Left lung (tissue), 10 donors: ENCODE data around the gene RPS8. TPM values are rescaled to one million over a fixed set of nuclear protein-coding genes. Genes with fewer than 3 reads are reported as not detected.

Experiments
- ATAC-seq: fragments of 200-7000 bp; cut with Tn5 transposase; one replicate; pipeline ENCODE4 v1.9.1; 2020; ENCODE audit warnings: moderate library complexity
- DNase-seq, 4 donors: peaks; one replicate each; pipeline ENCODE4 v3.0.0-alpha.2; 2013 to 2020
- H3K27ac ChIP-seq, 2 donors: fragments of 200-600 bp; sonication (generic) in 1 of 2; one replicate each; pipeline versions ENCODE4 v1.5.0 to v1.8.0; 2020 to 2021
- H3K27me3 ChIP-seq, 2 donors: fragments of 200-600 bp; sonication (generic) in 1 of 2; one replicate each; pipeline versions ENCODE4 v1.5.0 to v1.8.0; 2020 to 2021
- H3K36me3 ChIP-seq, 2 donors: fragments of 200-600 bp; sonication (generic) in 1 of 2; one replicate each; pipeline versions ENCODE4 v1.5.0 to v1.8.0; 2020 to 2021
- H3K4me1 ChIP-seq, 2 donors: fragments of 200-600 bp; one replicate each; pipeline ENCODE4 v1.8.0; 2021
- H3K4me3 ChIP-seq, 2 donors: fragments of 200-600 bp; sonication (generic) in 1 of 2; one replicate each; pipeline versions ENCODE4 v1.5.0 to v1.8.0; 2020 to 2021; ENCODE audit warnings: mild to moderate bottlenecking in 1 of 2
- H3K9me3 ChIP-seq, 2 donors: fragments of 200-600 bp; sonication (generic) in 1 of 2; one replicate each; pipeline versions ENCODE4 v1.5.0 to v1.8.0; 2020 to 2021
- intact Hi-C, 2 donors: fragments of 100-400 bp; cut with DNase I; formaldehyde crosslinking; loops; one replicate each; pipeline versions ENCODE4 v1.11.2 to v1.14.2; 2022
- polyA plus RNA-seq, 6 donors: library from polyadenylated mRNA; unstranded; fragments of 120-200 nt; gene quantifications; one replicate each; pipeline ENCODE4 v1.2.1, GENCODE V29; 2013; ENCODE audit not compliant: insufficient read length in 6 of 6
- total RNA-seq, 2 donors: library from RNA; stranded (reverse); fragmentation: NEBNext Ultra II Directional; extraction: Animal tissue kit (Norgen Biotek cat#: 25700); gene quantifications; one replicate each; pipeline ENCODE4 v1.2.1, GENCODE V29; 2021
- TF ChIP-seq, protein P1 (sequence below), 2 donors: fragments of 200-600 bp; sonication (generic) in 1 of 2; IDR thresholded peaks; one replicate each; pipeline versions ENCODE4 v1.5.0 to v1.8.0; 2021; ENCODE audit warnings: antibody characterized with exemption in 2 of 2
- donor health status: DM: no; HTN: yes; CAD: no.
- donor health status: DM: no; HTN: no; CAD: no.

Gene RPS8
- total and polyA plus RNA-seq, 8 donors = 1,533 to 3,443 (median 2,890) TPM

DNA sequence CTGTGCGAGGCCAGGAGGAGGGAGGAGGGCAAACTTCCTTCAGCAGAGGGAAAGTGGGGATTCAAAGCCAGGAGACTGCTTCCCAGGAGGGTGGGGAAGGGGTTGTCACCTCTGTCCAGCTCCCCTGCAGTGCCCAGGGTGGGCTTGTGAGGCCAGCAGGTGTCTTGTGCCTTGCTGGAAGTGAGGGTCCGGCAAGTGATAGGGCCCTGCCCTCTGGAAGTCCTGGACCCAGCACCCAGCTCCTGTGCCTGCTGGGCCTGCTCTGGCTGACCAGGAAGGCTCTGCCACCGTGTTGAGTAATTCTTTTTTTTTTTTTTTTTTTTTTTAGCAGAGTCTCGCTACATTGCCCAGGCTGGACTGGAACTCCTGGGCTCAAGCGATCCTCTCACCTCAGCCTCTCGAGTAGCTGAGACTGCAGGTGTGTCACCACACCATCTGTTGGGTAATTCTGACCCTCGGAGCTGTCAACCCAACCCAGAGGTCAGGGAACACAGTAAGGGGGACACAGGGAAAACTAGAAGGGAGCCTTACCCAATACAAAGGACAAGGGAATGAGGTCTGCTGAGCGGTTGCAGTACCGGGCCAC is 11.6 kb downstream of the RPS8 start:
- H3K27ac ChIP-seq = peak overlapping the region in 1 of 2 donors; percentile 48
- DNase-seq (peak in 1 of 4 donors; percentile 49), ATAC-seq (no peak)
- H3K27me3 ChIP-seq = peaks cover 0 to 9% of the 10 kb centered on the region in 2 donors
- H3K4me3 ChIP-seq = peak overlapping the region in 1 of 2 donors; percentile 41
- H3K36me3 ChIP-seq = peaks cover 0 to 4% of the 10 kb centered on the region in 2 donors
- TF ChIP-seq, protein P1, sequence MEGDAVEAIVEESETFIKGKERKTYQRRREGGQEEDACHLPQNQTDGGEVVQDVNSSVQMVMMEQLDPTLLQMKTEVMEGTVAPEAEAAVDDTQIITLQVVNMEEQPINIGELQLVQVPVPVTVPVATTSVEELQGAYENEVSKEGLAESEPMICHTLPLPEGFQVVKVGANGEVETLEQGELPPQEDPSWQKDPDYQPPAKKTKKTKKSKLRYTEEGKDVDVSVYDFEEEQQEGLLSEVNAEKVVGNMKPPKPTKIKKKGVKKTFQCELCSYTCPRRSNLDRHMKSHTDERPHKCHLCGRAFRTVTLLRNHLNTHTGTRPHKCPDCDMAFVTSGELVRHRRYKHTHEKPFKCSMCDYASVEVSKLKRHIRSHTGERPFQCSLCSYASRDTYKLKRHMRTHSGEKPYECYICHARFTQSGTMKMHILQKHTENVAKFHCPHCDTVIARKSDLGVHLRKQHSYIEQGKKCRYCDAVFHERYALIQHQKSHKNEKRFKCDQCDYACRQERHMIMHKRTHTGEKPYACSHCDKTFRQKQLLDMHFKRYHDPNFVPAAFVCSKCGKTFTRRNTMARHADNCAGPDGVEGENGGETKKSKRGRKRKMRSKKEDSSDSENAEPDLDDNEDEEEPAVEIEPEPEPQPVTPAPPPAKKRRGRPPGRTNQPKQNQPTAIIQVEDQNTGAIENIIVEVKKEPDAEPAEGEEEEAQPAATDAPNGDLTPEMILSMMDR (IDR thresholded peaks at IDR 0.05) = no peak
- H3K4me1 ChIP-seq = peaks cover 16 to 37% of the 10 kb centered on the region in 2 donors
- H3K9me3 ChIP-seq = no peaks in the 10 kb centered on the region
- intact Hi-C loops = loop anchor here in 1 of 2 donors (10.0 kb wide), 1 partner anchor 68 kb away; no protein-coding TSS in a partner anchor

DNA sequence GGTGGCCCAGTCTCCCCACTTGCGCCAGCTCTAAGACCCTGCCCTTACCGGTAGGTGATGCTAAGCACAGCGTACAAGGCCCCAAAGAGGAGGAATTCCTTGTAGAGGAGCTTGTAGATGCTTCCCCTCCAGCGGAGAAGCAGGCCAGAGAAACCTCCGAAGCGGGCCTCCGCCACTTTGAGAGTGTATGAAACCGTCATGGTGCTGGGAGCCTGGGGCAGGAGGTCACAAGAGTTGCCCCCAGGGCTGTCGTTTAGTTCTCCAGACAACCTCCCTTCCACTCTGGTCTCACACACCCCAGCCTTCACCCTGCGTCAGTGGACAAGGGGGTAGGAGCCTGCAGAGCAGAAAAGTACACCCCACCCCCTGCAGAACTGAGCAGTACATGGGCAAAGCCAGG is 12.2 kb downstream of the RPS8 start:
- Histone ChIP-seq H3K27ac (no peak overlapping the region), H3K9me3 (no peaks in the 10 kb centered on the region), H3K27me3 (peaks cover 0 to 9% of the 10 kb centered on the region in 2 donors), H3K36me3 (no peaks in the 10 kb centered on the region), H3K4me1 (peaks cover 16 to 37% of the 10 kb centered on the region in 2 donors), H3K4me3 (no peak overlapping the region)
- TF ChIP-seq, protein P1 (IDR thresholded peaks at IDR 0.05) = no peak
- intact Hi-C loops = loop anchor here in 1 of 2 donors (10.0 kb wide), 1 partner anchor 67 kb away; no protein-coding TSS in a partner anchor
- DNase-seq = peak in 1 of 4 donors; percentile 51
- ATAC-seq = no peak

DNA sequence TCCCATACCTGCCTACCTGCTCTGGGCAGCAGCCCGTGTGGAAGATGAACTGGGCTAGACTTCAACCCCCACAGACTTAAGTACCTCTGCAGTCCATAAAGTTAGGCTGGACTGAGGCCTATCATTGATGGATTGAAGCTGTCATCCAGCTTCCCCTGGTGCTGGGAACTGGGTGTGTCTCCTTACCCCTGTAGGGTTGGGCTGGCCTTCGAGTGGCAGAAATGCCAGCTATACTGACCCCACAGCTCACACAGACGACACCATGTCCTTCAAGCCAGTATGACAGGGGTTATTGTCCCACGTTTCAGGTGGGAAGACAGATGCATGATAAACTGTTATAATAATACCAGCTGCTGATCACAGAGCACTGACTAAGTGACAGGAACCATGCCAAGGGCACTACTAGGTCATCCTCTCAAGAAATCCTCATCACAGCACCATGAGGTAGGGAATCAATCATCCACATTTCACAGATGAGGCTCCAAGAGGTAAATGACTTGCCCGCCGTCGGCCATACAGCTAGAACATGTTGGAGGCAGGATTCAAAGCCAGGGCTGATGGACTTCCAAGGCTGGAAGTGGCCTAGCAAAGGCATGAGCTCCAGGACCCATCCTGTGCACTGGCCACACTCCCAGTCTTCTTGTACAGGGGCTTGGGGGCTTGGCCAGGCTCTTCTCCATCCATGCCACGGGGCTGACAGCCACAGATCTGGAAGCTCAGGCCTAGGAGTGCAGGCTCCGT is 12.9 kb downstream of the RPS8 start, which contains the start of gene BEST4:
BEST4 (minus strand) TSS at position 51 of the 741 bp plus-strand sequence. CDS start 465 bp downstream, outside the sequence.
- Histone ChIP-seq H3K9me3 (no peaks in the 10 kb centered on the region), H3K36me3 (no peaks in the 10 kb centered on the region), H3K4me1 (peaks cover 16 to 36% of the 10 kb centered on the region in 2 donors), H3K4me3 (no peak within 1 kb of the TSS), H3K27ac (no peak within 1 kb of the TSS), H3K27me3 (peaks cover 0 to 9% of the 10 kb centered on the region in 2 donors)
- intact Hi-C loops = loop anchor here in 1 of 2 donors (10.0 kb wide), 1 partner anchor 67 kb away; no protein-coding TSS in a partner anchor
- DNase-seq (peak in 1 of 4 donors; percentile 30), ATAC-seq (no peak)
- TF ChIP-seq, protein P1 (IDR thresholded peaks at IDR 0.05) = no peak

DNA sequence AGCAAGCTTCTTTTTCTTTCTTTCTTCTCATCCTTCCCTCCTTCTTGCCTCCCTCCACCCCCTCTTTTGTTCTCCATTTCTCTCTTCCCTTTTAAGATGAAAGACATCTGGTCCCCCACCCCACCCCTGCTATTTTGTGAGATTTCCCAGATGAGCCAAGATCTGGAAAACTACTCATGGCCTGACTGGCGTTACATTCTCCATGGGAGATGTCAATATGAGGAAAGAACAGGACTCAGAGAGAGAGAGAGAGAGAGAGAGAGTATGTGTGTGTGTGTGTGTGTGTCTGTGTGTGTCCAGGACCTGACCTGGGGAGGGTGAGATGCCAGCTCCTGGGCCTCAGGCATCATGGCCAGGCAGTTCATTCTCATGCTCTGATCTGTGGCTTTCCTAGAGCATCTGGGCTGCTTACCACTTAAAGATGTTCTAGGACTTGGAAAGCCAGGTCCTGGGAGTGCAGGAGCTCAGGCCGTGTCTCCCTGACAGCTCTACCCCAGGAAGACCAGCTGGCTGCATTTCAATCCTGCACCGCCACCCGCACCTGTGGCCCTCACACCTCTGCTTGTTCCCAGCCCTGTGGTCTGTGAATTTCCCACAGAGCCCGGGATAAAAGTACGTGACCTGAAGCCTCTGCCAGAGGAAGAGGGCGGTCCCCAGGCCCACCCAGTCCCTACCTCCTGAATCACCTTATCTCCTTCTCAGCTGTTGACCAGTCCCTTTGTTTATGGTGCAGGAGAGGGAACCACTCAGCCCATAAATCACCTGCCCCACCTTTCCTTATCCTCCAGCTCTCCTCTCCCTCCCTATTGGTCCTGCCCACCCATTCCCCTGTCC is 15.8 kb downstream of the RPS8 start:
- H3K4me3 ChIP-seq = no peak overlapping the region
- no peaks in the 10 kb centered on the region for H3K27me3 ChIP-seq
- ATAC-seq = no peak
- H3K4me1 ChIP-seq = peaks cover 2 to 7% of the 10 kb centered on the region in 2 donors
- no peak overlapping the region for H3K27ac ChIP-seq
- TF ChIP-seq, protein P1 (IDR thresholded peaks at IDR 0.05) = no peak
- H3K9me3 ChIP-seq = no peaks in the 10 kb centered on the region
- intact Hi-C loops = no loop called here
- no peaks in the 10 kb centered on the region for H3K36me3 ChIP-seq
- peak in 2 of 4 donors; percentile 3 to 53 for DNase-seq
